Measurements from ENCODE around the gene TULP3. TPM values are rescaled to one million over a fixed set of nuclear protein-coding genes. Genes with fewer than 3 reads are reported as not detected.

TULP3 gene
- total and polyA plus RNA-seq, 2 of the 8 experiments (the other 6 are each of a cell fraction or from before 2014, with no cell fraction given): 18.4 to 21.2 TPM

Small RNA genes lying within 50 kb of the gene (small RNA-seq; reads per million reads assigned to genes)
- not detected for gene RNU6-1315P (ENCODE audit: insufficient read depth)

Other genes starting within 250 kb of the TULP3 start
- gene FKBP4, start 95.9 kb upstream of the TULP3 start, total RNA-seq (2021; fragmentation: NEBNext Ultra II Directional; extraction: Animal tissue kit (Norgen Biotek cat#: 25700)): 227 and 243 TPM in 2 replicates
- gene FKBP4, start 95.9 kb upstream of the TULP3 start, polyA plus RNA-seq (2011; rRNA removed): 72.6 and 82.0 TPM in 2 replicates
- 22.9 and 23.0 TPM in 2 replicates for gene ITFG2, start 78.2 kb upstream of the TULP3 start, total RNA-seq (2021; fragmentation: NEBNext Ultra II Directional; extraction: Animal tissue kit (Norgen Biotek cat#: 25700))
- gene ITFG2, start 78.2 kb upstream of the TULP3 start, polyA plus RNA-seq (2011; rRNA removed): 15.0 and 20.8 TPM in 2 replicates
- gene NRIP2, start 55.9 kb upstream of the TULP3 start, total RNA-seq (2021; fragmentation: NEBNext Ultra II Directional; extraction: Animal tissue kit (Norgen Biotek cat#: 25700)): not detected in 2 replicates
- gene NRIP2, start 55.9 kb upstream of the TULP3 start, polyA plus RNA-seq (2011; rRNA removed): 0.03 and 0.06 TPM in 2 replicates
- not detected in 2 replicates for gene TEX52, start 33.9 kb upstream of the TULP3 start, total RNA-seq (2021; fragmentation: NEBNext Ultra II Directional; extraction: Animal tissue kit (Norgen Biotek cat#: 25700))
- not detected in 2 replicates for gene TEX52, start 33.9 kb upstream of the TULP3 start, polyA plus RNA-seq (2011; rRNA removed)
- 118 and 121 TPM in 2 replicates for gene FOXM1, start 13.7 kb upstream of the TULP3 start, total RNA-seq (2021; fragmentation: NEBNext Ultra II Directional; extraction: Animal tissue kit (Norgen Biotek cat#: 25700))
- 58.1 and 83.5 TPM in 2 replicates for gene FOXM1, start 13.7 kb upstream of the TULP3 start, polyA plus RNA-seq (2011; rRNA removed)
- 41.9 and 55.8 TPM in 2 replicates for gene RHNO1, start 13.7 kb upstream of the TULP3 start, total RNA-seq (2021; fragmentation: NEBNext Ultra II Directional; extraction: Animal tissue kit (Norgen Biotek cat#: 25700))
- gene RHNO1, start 13.7 kb upstream of the TULP3 start, polyA plus RNA-seq (2011; rRNA removed): 45.5 and 56.9 TPM in 2 replicates
- 116 TPM in 2 replicates for gene TEAD4, start 68.5 kb downstream of the TULP3 start, total RNA-seq (2021; fragmentation: NEBNext Ultra II Directional; extraction: Animal tissue kit (Norgen Biotek cat#: 25700))
- gene TEAD4, start 68.5 kb downstream of the TULP3 start, polyA plus RNA-seq (2011; rRNA removed): 56.7 and 90.1 TPM in 2 replicates
- 26.1 and 29.1 TPM in 2 replicates for gene TSPAN9, start 186.5 kb downstream of the TULP3 start, total RNA-seq (2021; fragmentation: NEBNext Ultra II Directional; extraction: Animal tissue kit (Norgen Biotek cat#: 25700))
- 11.5 and 20.7 TPM in 2 replicates for gene TSPAN9, start 186.5 kb downstream of the TULP3 start, polyA plus RNA-seq (2011; rRNA removed)